Transverse colon (tissue), 4 donors: ENCODE data around the gene GNB3. TPM values are rescaled to one million over a fixed set of nuclear protein-coding genes. Genes with fewer than 3 reads are reported as not detected.

Experiments
- DNase-seq: peaks from one replicate; pipeline ENCODE4 v3.0.0-alpha.2; 2019
- H3K27ac ChIP-seq, 4 donors: fragments of 200-600 bp; sonication (generic); 2 replicates each; pipeline ENCODE4 v1.5.1; 2016 to 2018; ENCODE audit warnings: inconsistent platforms in 4 of 4
- H3K27me3 ChIP-seq: fragments of 200-600 bp; sonication (generic); 2 replicates; pipeline ENCODE4 v1.5.1; 2017; ENCODE audit warnings: inconsistent platforms
- H3K36me3 ChIP-seq, 4 donors: fragments of 200-600 bp; sonication (generic); 2 replicates each; pipeline ENCODE4 v1.5.1; 2017 to 2019; ENCODE audit warnings: inconsistent platforms in 4 of 4
- H3K4me1 ChIP-seq, 4 donors: fragments of 200-600 bp; sonication (generic); 2 replicates each; pipeline ENCODE4 v1.5.1; 2017 to 2020; ENCODE audit warnings: inconsistent platforms in 4 of 4
- H3K4me3 ChIP-seq, 4 donors: fragments of 200-600 bp; sonication (generic); 1 replicate in 1 of 4; 2 replicates in 3 of 4; pipeline versions ENCODE4 v1.5.1 to v1.6.1; 2017 to 2019; ENCODE audit warnings: inconsistent platforms in 4 of 4
- H3K9me3 ChIP-seq, 2 donors: fragments of 200-600 bp; sonication (generic); 2 replicates each; pipeline ENCODE4 v1.5.1; 2017 to 2019; ENCODE audit warnings: inconsistent platforms in 2 of 2
- CTCF ChIP-seq, 5 experiments: fragments of 200-600 bp in 3 of 5; fragments of 450-650 bp in 2 of 5; sonication (generic) in 3 of 5; IDR thresholded peaks; 1 replicate in 2 of 5; 2 replicates in 3 of 5; pipeline ENCODE4 v1.5.1; 2016 to 2017; ENCODE audit warnings: antibody characterized with exemption in 5 of 5, inconsistent platforms in 3 of 5, mild to moderate bottlenecking in 2 of 5, moderate library complexity in 1 of 5
- EP300 ChIP-seq: sonication (generic); formaldehyde crosslinking; IDR thresholded peaks from one replicate; pipeline ENCODE4 v1.6.1; 2017; ENCODE audit warnings: antibody characterized with exemption, low read depth
- POLR2A ChIP-seq: fragments of 450-650 bp; IDR thresholded peaks from one replicate; pipeline ENCODE4 v1.6.1; 2016; ENCODE audit warnings: antibody characterized with exemption, mild to moderate bottlenecking, moderate library complexity
- POLR2AphosphoS5 ChIP-seq, 3 donors: sonication (generic); formaldehyde crosslinking; IDR thresholded peaks; one replicate each; pipeline ENCODE4 v1.6.1; 2016; ENCODE audit warnings: antibody characterized with exemption in 3 of 3
- WGBS, 2 donors: methylation state at CpG; one replicate each; pipeline ENCODE4 v1.1.5; 2018; ENCODE audit warnings: low coverage in 1 of 2; 5-methylcytosine and 5-hydroxymethylcytosine counted together
- in situ Hi-C, 4 donors: fragments of 200-750 bp; cut with MboI; loops; one replicate each; pipeline versions ENCODE4 v1.15.0 to v1.15.1; 2017; ENCODE audit warnings: low sequenced_read_pairs in 3 of 4, low pct_ligation_motif_present in 1 of 4, low pct_unique_long_range_greater_than_20kb in 1 of 4
- intact Hi-C: fragments of 100-400 bp; cut with DNase I; formaldehyde crosslinking; loops from one replicate; pipeline ENCODE4 v1.15.1; 2023; ENCODE audit warnings: low total_unique reads
- total RNA-seq, 4 donors: library from RNA; depleted of rRNA; stranded (reverse); fragments of >200 nt; gene quantifications; one replicate each; pipeline ENCODE4 v1.1.0, GENCODE V29; 2016

Gene GNB3
- total RNA-seq, 4 donors from 2014 or later = 0.14 to 0.32 TPM; not detected in 2

GRCh38 chr12:6851153-6851920 lies 10.6 kb downstream of the GNB3 start, which contains the start of gene CDCA3:
CDCA3 (minus strand) TSS chr12:6851286; CDS start chr12:6850952, 334 bp downstream.
- WGBS, 2 donors = 0% methylated on average over 37 of the region's 37 CpGs; no CpG with 5 or more reads in 1 of the 2 donors
- intact Hi-C loops (no loop called here), in situ Hi-C loops (no loop called here)
- DNase-seq = peak; percentile 95
- Histone ChIP-seq H3K36me3 (peaks cover 0 to 2% (median 0%) of the 10 kb centered on the region in 4 donors), H3K4me3 (peak within 1 kb of the TSS; percentile 37 to 82 (median 54)), H3K27me3 (no peaks in the 10 kb centered on the region), H3K27ac (peak within 1 kb of the TSS; percentile 97 to 99 (median 98)), H3K9me3 (no peaks in the 10 kb centered on the region), H3K4me1 (peaks cover 10 to 27% (median 17%) of the 10 kb centered on the region in 4 donors)
- TF ChIP-seq EP300 = no peak
- TF ChIP-seq CTCF (IDR thresholded peaks at IDR 0.05) = peak in 2 of 5 experiments; percentile 12 to 45
- peak; percentile 99 for TF ChIP-seq POLR2A
- peak; percentile 93 to 98 (median 98) for TF ChIP-seq POLR2AphosphoS5 (IDR thresholded peaks at IDR 0.05)

GRCh38 chr12:6851921-6852650 lies 11.4 kb downstream of the GNB3 start, which contains the start of gene USP5:
USP5 (plus strand) TSS chr12:6852150; CDS start chr12:6852180, 30 bp downstream.
- Histone ChIP-seq H3K4me3 (peak within 1 kb of the TSS; percentile 38 to 82 (median 54)), H3K27ac (peak within 1 kb of the TSS; percentile 97 to 99 (median 98)), H3K36me3 (peaks cover 0 to 8% (median 2%) of the 10 kb centered on the region in 4 donors), H3K4me1 (peaks cover 10 to 27% (median 17%) of the 10 kb centered on the region in 4 donors), H3K9me3 (no peaks in the 10 kb centered on the region), H3K27me3 (no peaks in the 10 kb centered on the region)
- TF ChIP-seq CTCF (IDR thresholded peaks at IDR 0.05) (no peak), EP300 (no peak), POLR2A (no peak), POLR2AphosphoS5 (IDR thresholded peaks at IDR 0.05) (peak in 2 of 3 donors; percentile 39 to 71)
- in situ Hi-C loops = no loop called here
- intact Hi-C loops = no loop called here
- peak; percentile 99 for DNase-seq
- 0% methylated on average over 50 of the region's 65 CpGs; no CpG with 5 or more reads in 1 of the 2 donors for WGBS, 2 donors

DNA sequence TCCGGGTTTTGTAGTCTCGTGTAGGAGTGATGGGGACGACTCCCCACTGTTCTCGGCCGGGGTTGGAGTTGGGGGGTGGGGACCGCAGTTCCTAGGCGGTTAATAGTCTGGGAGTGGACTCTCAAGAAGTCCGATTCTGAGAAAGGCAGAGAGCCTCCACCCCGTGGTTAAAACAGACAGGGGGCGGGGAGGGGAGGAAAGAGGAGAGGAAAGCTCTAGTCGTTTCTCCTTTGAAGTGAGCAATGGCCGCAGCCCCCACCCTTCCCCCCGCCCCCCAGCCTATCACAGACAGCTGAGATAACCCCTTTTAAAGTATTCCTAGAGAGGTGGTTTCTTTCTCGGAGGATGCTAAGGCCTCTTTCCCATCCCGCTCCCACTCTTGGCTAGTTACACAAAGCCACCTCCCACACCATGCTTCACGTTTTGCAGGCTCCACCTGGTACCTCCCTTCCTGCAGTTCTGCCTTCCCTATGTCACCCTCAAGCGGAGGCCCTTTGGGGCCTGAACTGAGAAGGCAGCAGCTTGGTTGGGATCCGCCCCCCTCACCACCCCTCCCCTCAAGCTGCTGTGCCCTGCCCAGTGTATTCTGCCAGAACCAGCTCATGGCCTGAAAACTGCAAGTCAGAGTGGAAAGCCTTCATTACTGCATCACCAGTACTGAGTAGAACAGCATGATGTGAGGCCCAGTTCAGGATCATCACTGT lies 12.1 kb downstream of the GNB3 start:
- Histone ChIP-seq H3K27me3 (no peaks in the 10 kb centered on the region), H3K36me3 (peaks cover 0 to 14% (median 5%) of the 10 kb centered on the region in 4 donors), H3K4me3 (peak overlapping the region; percentile 38 to 82 (median 52)), H3K4me1 (peaks cover 10 to 27% (median 17%) of the 10 kb centered on the region in 4 donors), H3K27ac (peak overlapping the region; percentile 75 to 98 (median 97)), H3K9me3 (no peaks in the 10 kb centered on the region)
- DNase-seq = peak; percentile 50
- intact Hi-C loops (no loop called here), in situ Hi-C loops (no loop called here)
- 2% methylated on average over 18 of the region's 18 CpGs; no CpG with 5 or more reads in 1 of the 2 donors for WGBS, 2 donors
- TF ChIP-seq POLR2A (no peak), POLR2AphosphoS5 (IDR thresholded peaks at IDR 0.05) (no peak), EP300 (no peak), CTCF (IDR thresholded peaks at IDR 0.05) (no peak)
